A172 (cell line): ENCODE data around the gene AVPR2. TPM values are rescaled to one million over a fixed set of nuclear protein-coding genes. Genes with fewer than 3 reads are reported as not detected.

Experiments used
- DNase-seq: peaks from one replicate; pipeline ENCODE4 v3.0.0-alpha.2; 2015; ENCODE audit warnings: low spot score
- total RNA-seq: library from RNA; depleted of rRNA; stranded (reverse); fragments of >200 nt; shearing (Covaris generic); gene quantifications from 2 replicates; pipeline ENCODE4 v1.2.3, GENCODE V29; 2014

AVPR2 gene
- total RNA-seq, 1 experiment from 2014 or later, result 2.0 TPM

DNA sequence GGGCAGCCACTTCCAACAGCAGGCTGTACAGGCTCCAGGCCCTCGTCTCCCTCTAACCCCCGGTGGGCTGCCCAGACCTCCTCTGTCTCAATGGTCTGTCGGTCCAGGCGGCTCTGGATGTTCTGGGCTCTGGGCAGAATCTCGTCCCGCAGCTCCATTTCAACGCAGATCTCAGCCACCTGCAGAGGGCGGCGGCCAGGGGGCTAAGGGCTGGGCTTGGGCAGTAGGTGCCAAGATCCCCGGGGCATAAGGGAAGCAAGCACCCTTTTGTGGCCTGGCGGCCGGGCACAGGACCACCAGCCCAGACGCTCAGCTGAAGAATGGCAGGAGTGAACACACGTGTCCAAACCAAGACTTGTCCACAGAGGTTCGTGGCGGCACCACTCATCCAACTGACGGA is 9.2 kb downstream of the AVPR2 start:
- no peak for DNase-seq

DNA sequence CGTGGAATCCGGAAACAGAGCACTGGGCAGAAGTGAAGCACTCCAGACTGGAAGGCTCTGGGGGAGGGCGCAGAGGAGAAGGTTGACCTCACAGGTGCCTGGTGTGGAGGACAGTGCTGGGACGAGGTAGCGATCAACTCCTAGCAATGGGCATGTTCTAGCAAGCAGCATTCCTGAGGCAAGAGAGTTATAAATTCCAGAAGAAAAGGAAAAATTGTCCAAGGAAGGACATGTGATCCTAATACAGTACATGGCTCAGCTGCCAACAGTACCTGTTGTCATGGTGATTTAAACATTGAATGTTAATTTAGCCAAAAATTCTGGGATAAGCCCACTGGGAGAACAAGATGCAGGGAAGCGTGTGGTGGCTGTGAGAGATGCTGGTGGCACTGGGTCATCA is 13.4 kb downstream of the AVPR2 start:
- no peak for DNase-seq

- DNase-seq, result no peak
These were observed 14.8 kb downstream of the AVPR2 start for GRCh38 chrX:153919281-153919680.

DNA sequence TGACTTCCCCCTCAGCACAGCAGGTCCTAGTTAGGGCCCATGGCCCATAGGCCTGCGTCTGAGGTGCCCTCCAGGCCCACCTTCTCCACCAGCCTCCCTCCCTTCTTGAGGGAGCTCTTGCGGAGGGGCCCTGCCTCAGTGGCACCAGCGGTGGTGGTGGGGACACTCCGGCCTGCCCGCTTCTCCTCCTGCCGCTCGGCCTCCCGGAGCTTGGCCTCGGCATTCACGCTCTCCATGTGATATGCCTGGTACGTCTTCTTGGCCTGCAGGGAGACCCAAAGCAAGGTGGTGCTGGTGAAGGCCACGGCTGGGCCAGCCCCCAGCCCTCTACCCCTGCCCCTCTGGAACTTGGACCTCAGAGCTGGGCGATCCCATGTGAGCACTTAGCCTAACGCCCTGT is 16.1 kb downstream of the AVPR2 start:
- no peak for DNase-seq

DNA sequence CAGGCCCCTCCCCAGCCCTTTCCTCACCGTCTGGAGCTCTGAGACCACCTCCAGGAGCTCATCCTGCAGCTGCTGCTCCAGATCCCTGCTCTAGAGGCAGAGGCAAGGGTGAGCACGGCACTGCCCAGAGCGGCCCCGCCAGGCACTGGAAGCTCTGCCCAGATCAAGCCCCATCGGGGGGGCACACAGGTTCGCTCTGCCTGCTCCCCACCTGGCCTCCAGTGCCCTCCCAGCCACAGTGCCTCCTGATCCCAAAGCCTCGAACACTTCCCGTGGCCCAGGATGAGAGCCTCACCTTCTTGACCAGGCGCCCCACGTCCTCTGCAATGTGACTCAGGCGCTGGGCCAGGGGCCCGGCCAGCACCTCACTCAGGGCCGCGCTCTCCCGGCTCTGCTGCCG is 16.6 kb downstream of the AVPR2 start:
- DNase-seq, result no peak

DNA sequence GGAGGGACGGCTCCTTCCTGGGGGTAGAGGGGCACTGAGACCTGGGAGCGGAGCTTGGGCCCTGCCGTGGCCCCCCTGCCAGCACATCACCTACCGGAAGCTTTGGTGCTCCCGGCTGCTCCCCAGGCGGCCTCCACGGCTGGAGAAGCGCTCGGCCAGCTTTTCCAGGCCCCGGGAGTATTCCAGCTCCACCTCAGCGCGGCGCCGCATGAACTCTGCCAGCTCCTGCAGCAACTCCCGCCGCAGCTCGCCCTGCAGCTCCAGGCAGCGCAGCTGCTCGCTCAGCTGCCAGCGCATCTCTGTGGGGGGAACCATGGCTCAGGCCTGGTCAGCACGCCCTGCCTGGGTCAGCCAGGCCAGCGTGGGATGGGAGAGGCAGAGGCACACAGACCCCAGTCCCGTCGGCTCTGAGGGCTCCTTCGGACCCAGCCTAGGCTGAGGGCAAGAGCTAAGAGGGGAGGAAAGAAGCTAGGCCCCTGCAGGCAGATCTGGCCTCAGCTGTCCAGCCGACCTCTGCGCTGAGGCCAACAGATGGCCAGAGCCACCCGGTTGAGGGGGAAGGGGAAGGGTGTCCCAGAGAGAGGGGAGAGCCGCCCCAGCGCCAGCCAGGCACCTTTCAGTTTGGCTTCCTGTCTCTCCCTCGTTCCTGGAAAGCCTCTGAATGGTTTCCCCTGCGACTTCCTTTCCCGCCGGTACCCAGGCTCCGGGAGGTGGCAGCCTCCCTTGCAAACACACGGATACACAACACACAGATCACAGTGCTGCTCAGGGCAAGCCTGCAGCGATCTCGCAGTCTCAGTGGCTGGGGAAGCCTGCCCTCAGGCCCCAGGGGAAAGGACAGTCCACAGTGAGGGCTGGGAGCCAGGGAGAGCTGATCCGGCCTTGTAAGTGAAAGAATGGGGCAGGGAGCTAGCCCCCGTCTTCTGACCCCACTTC is 17.3 kb downstream of the AVPR2 start:
- DNase-seq, result no peak

GRCh38 chrX:153922932-153923857 is 18.7 kb downstream of the AVPR2 start:
- DNase-seq, result peak; percentile 78

DNA sequence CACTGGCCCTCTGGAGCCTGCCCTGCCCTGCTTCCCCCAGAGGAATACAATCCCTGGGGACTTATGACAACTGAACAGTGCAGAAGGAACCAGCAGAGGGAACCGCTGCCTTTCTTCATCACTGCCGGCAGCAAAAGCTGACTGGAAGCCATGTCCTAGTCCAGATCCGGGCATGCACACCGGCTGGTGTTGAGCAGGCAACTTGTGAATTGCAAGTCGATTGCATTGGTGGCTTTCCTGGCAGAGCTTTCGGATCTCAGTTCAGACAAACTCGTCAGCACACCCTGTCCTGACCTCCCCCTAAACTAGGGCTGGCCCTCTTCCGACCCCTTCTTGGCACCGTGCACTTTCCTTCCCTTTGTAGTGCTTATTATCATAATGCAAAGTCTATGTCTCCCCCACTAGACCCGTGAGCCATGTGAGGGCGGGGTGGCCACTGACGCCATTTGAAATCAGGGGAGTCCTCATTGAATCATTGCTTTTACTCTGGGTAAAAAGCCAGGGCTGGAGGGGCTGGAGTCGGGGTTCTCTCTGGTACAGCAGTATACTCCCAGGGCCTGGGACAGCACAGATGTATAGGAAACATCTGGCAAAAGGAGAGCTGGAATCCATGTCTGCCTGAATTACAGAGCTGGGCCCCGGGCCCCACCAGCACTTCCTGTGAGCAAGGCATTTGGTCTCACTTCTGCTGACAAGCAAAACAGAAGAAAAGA is 19.8 kb downstream of the AVPR2 start:
- DNase-seq, result peak; percentile 50

GRCh38 chrX:153925387-153925738 is 20.9 kb downstream of the AVPR2 start:
- no peak for DNase-seq

DNA sequence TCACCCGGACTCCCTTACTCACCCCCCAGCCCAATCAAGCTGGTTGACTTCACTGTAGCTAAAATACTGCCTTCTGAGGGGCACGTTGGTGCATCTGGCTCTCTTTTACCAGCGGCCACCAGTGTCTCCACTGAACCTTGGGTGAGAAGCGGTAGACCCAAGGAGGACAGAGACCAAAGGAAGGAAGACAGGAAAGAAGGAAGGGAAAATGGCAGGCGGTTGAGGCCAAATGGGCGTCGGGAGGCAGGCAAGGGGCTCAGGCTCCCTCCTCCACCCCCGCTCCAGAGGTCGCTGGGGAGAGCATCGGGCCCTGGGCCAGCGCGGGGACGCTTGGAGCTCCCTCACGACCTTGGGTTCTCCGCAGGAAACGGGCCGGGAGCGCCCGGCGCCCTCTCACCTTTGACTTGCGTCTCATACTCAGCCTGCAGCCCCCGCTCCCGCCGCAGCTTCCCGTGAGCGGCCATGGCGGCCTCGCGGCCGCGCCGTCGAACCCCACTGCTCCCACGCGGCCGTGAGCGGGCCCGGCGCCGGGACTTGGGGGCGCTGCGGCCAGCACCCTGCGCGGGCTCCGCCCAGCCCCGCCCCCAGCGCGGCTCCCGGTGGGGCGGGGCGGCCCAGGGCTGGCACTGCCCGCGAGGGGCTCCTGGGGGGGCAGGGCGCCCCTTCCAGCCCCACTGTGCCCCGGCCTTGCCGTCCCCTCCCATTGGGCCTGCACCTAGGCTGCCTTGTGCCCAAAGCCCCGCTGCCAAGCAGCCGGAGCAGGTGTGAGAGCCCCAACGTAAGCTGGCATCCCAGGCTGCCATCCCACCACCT is 21.5 kb downstream of the AVPR2 start, which contains the start of gene ARHGAP4:
ARHGAP4 (minus strand) TSS at position 526 of the 813 bp plus-strand sequence; CDS start at position 464, 62 bp downstream.
- DNase-seq, result no peak

GRCh38 chrX:153926552-153926857 is 22.0 kb downstream of the AVPR2 start:
- no peak for DNase-seq

GRCh38 chrX:153926858-153927671 is 22.6 kb downstream of the AVPR2 start:
- DNase-seq, result peak; percentile 69

- DNase-seq, result no peak
These were observed 23.1 kb downstream of the AVPR2 start for GRCh38 chrX:153927672-153927921.

DNA sequence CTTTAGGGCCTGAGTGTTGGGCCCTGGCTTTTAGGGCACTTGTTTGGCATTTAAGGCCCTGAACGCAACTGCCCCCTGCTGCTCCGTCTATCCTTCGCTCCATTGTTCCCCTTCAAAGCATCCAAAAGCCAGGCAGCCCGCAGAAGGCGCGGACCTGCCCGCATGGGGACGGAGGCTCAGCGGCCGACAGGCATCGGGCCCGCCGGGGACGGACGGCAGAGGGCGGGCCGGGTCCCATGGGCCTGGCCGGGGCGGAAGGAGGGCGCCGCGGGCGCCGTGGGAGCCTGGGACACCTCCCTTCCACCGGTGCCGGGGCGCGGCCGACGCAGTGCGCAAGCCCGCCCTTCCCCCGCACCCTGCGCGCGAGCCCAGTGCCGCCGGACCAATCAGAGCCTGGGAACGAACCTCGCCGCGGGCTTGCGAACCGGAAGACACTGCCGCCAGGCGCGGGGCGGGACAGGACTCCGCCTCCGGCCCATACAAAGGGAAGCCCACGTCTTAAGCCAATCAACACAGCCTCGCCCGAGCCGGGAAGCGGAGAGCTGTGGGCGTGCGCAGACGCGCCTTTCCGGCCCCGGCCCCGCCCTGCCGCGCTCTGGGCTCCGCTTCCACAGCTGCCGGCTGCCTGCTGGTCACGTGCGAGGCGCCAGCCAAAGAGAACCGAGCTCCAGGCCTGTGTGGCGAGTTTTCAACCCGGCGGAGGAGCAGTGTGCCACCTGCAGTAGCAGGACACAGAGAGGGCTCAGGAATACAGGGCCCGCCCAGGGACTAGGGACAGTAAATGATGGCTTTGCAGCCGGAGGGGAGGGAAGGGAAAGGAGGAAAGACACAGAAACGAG is 23.7 kb downstream of the AVPR2 start:
- peak; percentile 97 for DNase-seq

- no peak for DNase-seq
These were observed 24.4 kb downstream of the AVPR2 start for GRCh38 chrX:153928846-153929245.

DNA sequence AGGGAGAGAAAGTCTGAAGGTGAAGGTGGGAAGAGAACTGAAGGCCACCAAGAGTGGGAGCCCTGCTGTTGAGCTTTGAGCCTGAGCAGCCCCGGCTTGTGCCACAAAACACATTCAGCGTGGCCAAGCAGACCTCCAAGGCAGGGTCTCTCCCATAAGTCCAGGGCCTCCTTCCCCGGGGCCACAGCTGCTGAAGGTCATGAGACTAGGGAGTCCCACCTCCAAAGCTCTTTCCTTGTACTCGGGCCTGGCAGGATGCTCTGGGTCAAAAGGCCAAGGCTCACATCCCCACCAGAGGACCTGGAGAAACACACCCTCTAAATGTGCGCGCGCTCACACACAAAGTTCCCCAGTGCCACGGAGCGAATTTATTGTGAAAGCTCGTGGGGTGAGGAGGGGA is 25.1 kb downstream of the AVPR2 start:
- DNase-seq, result no peak

- no peak for DNase-seq
These were observed 25.8 kb downstream of the AVPR2 start for GRCh38 chrX:153930011-153930910.

- DNase-seq, result no peak
These were observed 26.7 kb downstream of the AVPR2 start for GRCh38 chrX:153931151-153931550.

DNA sequence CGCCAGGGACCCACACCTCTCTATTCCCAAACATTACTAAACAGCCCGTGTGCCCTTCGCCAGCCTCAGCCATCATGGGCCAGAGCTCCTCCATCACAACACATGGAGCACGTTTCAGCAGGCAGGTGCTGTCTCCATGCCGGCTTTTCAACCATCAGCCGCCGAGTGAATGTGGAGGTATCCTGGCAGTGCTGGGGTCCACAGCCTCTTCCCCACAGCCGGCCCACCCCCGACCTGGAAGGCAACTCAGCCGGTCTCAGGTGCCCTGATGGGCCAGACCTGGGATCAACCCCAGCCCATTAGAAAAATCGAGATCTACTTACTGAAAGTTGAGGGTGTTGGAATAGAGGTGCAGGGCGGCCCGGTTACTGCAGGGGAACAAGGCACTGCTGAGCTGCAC is 27.3 kb downstream of the AVPR2 start:
- DNase-seq, result no peak
